OCI-LY3 (cell line): ENCODE results near the gene RBM4B.

Experiments used
- CTCF ChIP-seq: fragments of 200-600, 300-600 bp; sonication (generic); IDR thresholded peaks from 2 replicates; pipeline ENCODE4 v1.5.1; 2014; ENCODE audit warnings: antibody characterized with exemption, low read length, low read depth
- EZH2phosphoT487 ChIP-seq: fragments of 200-600 bp; shearing (Covaris generic); IDR thresholded peaks from 2 replicates; pipeline ENCODE4 v1.6.1; 2018; ENCODE audit warnings: antibody characterized with exemption, mixed run types, low read depth

- TF ChIP-seq CTCF (no peak), EZH2phosphoT487 (no peak)
These were observed 29.8 kb upstream of the RBM4B start for GRCh38 chr11:66707486-66707885.
